MM.1S (cell line): Measurements from ENCODE around the gene MEIS2.
"Not testable (repeated sequence)": the region's sequence is repeated elsewhere in the genome, so short reads cannot be mapped to it uniquely, and the experiment has no call there.

Source experiments
- DNase-seq: peaks from one replicate; pipeline ENCODE4 v3.0.0-alpha.2; 2015
- H2AFZ ChIP-seq: fragments of 300-600 bp; sonication (generic); 2 replicates; pipeline ENCODE4 v1.6.0; 2016; ENCODE audit warnings: antibody characterized with exemption, low read length
- H3F3A ChIP-seq: fragments of 300-600 bp; sonication (generic); 2 replicates; pipeline ENCODE4 v1.6.1; 2016; ENCODE audit warnings: mild to moderate bottlenecking, antibody characterized with exemption, low read length, moderate library complexity, mixed read lengths; ENCODE audit not compliant: insufficient read depth
- H3K27ac ChIP-seq: fragments of 300-600 bp; sonication (generic); 2 replicates; pipeline ENCODE4 v1.5.1; 2016; ENCODE audit warnings: mild to moderate bottlenecking, low read length
- H3K27me3 ChIP-seq: fragments of 300-600 bp; sonication (generic); replicated peaks from 2 replicates; pipeline ENCODE4 v1.6.0; 2016; ENCODE audit warnings: low read length; ENCODE audit not compliant: insufficient read depth
- H3K36me3 ChIP-seq: fragments of 300-600 bp; sonication (generic); replicated peaks from 2 replicates; pipeline ENCODE4 v1.6.1; 2016; ENCODE audit warnings: mild to moderate bottlenecking, low read length, mixed read lengths; ENCODE audit not compliant: insufficient read depth
- H3K4me1 ChIP-seq: fragments of 300-600 bp; sonication (generic); 2 replicates; pipeline ENCODE4 v1.6.1; 2016; ENCODE audit warnings: low read length, mixed read lengths
- H3K4me2 ChIP-seq: fragments of 300-600 bp; sonication (generic); 2 replicates; pipeline ENCODE4 v1.6.0; 2016; ENCODE audit warnings: low read depth, low read length
- H3K4me3 ChIP-seq: fragments of 300-600 bp; sonication (generic); 2 replicates; pipeline ENCODE4 v1.5.1; 2016; ENCODE audit warnings: low read length, mixed read lengths
- H3K79me2 ChIP-seq: fragments of 300-600 bp; sonication (generic); 2 replicates; pipeline ENCODE4 v1.6.1; 2016; ENCODE audit warnings: mixed run types, low read length, mixed read lengths
- H3K9ac ChIP-seq: fragments of 300-600 bp; sonication (generic); 2 replicates; pipeline ENCODE4 v1.6.1; 2016; ENCODE audit warnings: low read length, mixed read lengths
- H3K9me2 ChIP-seq: fragments of 300-600 bp; sonication (generic); replicated peaks from 2 replicates; pipeline ENCODE4 v1.6.1; 2016; ENCODE audit warnings: mild to moderate bottlenecking, low read length, mixed read lengths; ENCODE audit not compliant: insufficient read depth
- H3K9me3 ChIP-seq: fragments of 300-600 bp; sonication (generic); replicated peaks from 2 replicates; pipeline ENCODE4 v1.6.1; 2016; ENCODE audit warnings: mild to moderate bottlenecking, low read length, mixed read lengths; ENCODE audit not compliant: insufficient read depth
- H4K20me1 ChIP-seq: fragments of 300-600 bp; sonication (generic); 2 replicates; pipeline ENCODE4 v1.6.1; 2016; ENCODE audit warnings: mild to moderate bottlenecking, low read length, moderate library complexity, mixed read lengths; ENCODE audit not compliant: insufficient read depth
- CTCF ChIP-seq: fragments of 300-600 bp; sonication (generic); IDR thresholded peaks from 2 replicates; pipeline ENCODE4 v1.5.1; 2016; ENCODE audit warnings: antibody characterized with exemption, low read length, mixed read lengths
- EZH2 ChIP-seq: fragments of 300-600 bp; sonication (generic); optimal IDR thresholded peaks from 2 replicates; pipeline ENCODE3; 2017; ENCODE audit warnings: low read depth, mild to moderate bottlenecking, antibody characterized with exemption, low read length, mixed read lengths
- EZH2phosphoT487 ChIP-seq: fragments of 300-600 bp; sonication (generic); IDR thresholded peaks from 2 replicates; pipeline ENCODE4 v1.6.1; 2018; ENCODE audit warnings: antibody characterized with exemption, low read length

The MEIS2 gene

GRCh38 chr15:36982430-36982829 is 117.9 kb downstream of the MEIS2 start:
- H3K4me2 ChIP-seq = no peak overlapping the region
- no peaks in the 10 kb centered on the region for H4K20me1 ChIP-seq
- H3K4me3 ChIP-seq = no peak overlapping the region
- no peak overlapping the region for H3K27ac ChIP-seq
- no peak overlapping the region for H2AFZ ChIP-seq
- H3K36me3 ChIP-seq = no peaks in the 10 kb centered on the region
- no peaks in the 10 kb centered on the region for H3K9me3 ChIP-seq
- H3K9me2 ChIP-seq = no peaks in the 10 kb centered on the region
- H3K9ac ChIP-seq = no peak overlapping the region
- TF ChIP-seq EZH2phosphoT487 (no peak), EZH2 (no peak), CTCF (no peak)
- H3F3A ChIP-seq = no peaks in the 10 kb centered on the region
- H3K4me1 ChIP-seq = no peaks in the 10 kb centered on the region
- H3K27me3 ChIP-seq = no peaks in the 10 kb centered on the region
- DNase-seq = no peak
- H3K79me2 ChIP-seq = no peaks in the 10 kb centered on the region

GRCh38 chr15:36980281-36980680 is 120.1 kb downstream of the MEIS2 start:
- not testable (repeated sequence) for H2AFZ ChIP-seq, H4K20me1 ChIP-seq, H3K4me2 ChIP-seq, H3K36me3 ChIP-seq, H3K79me2 ChIP-seq, H3K4me1 ChIP-seq, H3K27me3 ChIP-seq, H3K4me3 ChIP-seq, DNase-seq, H3K9me3 ChIP-seq, H3F3A ChIP-seq, H3K9me2 ChIP-seq, H3K9ac ChIP-seq, H3K27ac ChIP-seq

GRCh38 chr15:36978625-36979024 is 121.7 kb downstream of the MEIS2 start:
- no peaks in the 10 kb centered on the region for H3F3A ChIP-seq
- no peak overlapping the region for H3K4me3 ChIP-seq
- no peaks in the 10 kb centered on the region for H3K9me3 ChIP-seq
- TF ChIP-seq CTCF = no peak
- no peak for TF ChIP-seq EZH2
- no peak for TF ChIP-seq EZH2phosphoT487
- no peaks in the 10 kb centered on the region for H3K9me2 ChIP-seq
- H3K79me2 ChIP-seq = no peaks in the 10 kb centered on the region
- H4K20me1 ChIP-seq = no peaks in the 10 kb centered on the region
- no peaks in the 10 kb centered on the region for H3K36me3 ChIP-seq
- no peak overlapping the region for H3K9ac ChIP-seq
- no peak for DNase-seq
- H3K27me3 ChIP-seq = no peaks in the 10 kb centered on the region
- no peak overlapping the region for H3K4me2 ChIP-seq
- H2AFZ ChIP-seq = no peak overlapping the region
- H3K27ac ChIP-seq = no peak overlapping the region
- H3K4me1 ChIP-seq = no peaks in the 10 kb centered on the region

- H4K20me1 ChIP-seq = no peaks in the 10 kb centered on the region
- no peak for TF ChIP-seq CTCF
- TF ChIP-seq EZH2 = no peak
- TF ChIP-seq EZH2phosphoT487 = no peak
- H3K9me2 ChIP-seq = no peaks in the 10 kb centered on the region
- H3K36me3 ChIP-seq = no peaks in the 10 kb centered on the region
- no peak overlapping the region for H2AFZ ChIP-seq
- no peak overlapping the region for H3K9ac ChIP-seq
- H3K79me2 ChIP-seq = no peaks in the 10 kb centered on the region
- H3K4me3 ChIP-seq = no peak overlapping the region
- no peaks in the 10 kb centered on the region for H3K9me3 ChIP-seq
- no peaks in the 10 kb centered on the region for H3F3A ChIP-seq
- H3K27me3 ChIP-seq = no peaks in the 10 kb centered on the region
- H3K4me2 ChIP-seq = no peak overlapping the region
- H3K27ac ChIP-seq = no peak overlapping the region
- DNase-seq = no peak
- no peaks in the 10 kb centered on the region for H3K4me1 ChIP-seq
These were observed 122.2 kb downstream of the MEIS2 start for GRCh38 chr15:36978126-36978525.
